NCI-H146 treated with DMSO at 0.1 percent for 48 hours (cell line): ENCODE results near the gene PRRT1.
"Not testable (repeated sequence)": the region's sequence is repeated elsewhere in the genome, so short reads cannot be mapped to it uniquely, and the experiment has no call there.

Experiments
- DNase-seq: peaks from one replicate; lab custom pipeline; 2025; ENCODE audit not compliant: unreplicated experiment; lab: John Stamatoyannopoulos, UW

The PRRT1 gene

GRCh38 chr6:32105433-32105832 lies 46.3 kb downstream of the PRRT1 start:
- DNase-seq = no peak

- no peak for DNase-seq
These were observed 49.5 kb downstream of the PRRT1 start for GRCh38 chr6:32102255-32102654.

DNA sequence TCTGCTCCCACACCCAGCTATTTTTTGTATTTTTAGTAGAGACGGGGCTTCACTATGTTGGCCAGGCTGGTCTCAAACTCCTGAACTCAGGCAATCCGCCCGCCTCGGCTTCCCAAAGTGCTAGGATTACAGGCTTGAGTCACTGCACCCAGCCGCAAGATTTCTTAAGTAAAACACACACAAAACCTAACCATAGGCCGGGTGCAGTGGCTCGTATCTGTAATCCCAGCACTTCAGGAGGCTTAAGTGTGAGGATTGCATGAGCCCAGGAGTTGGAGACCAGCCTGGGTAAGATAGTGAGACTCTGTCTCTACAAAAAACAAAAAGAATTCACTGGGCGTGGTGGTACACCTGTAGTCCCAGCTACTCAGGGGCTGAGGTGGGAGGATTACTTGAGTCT lies 51.5 kb downstream of the PRRT1 start:
- DNase-seq = not testable (repeated sequence)
